ENCODE measurements around the gene CCL7. TPM values are rescaled to one million over a fixed set of nuclear protein-coding genes. Genes with fewer than 3 reads are reported as not detected.

Gene CCL7
- total and polyA plus RNA-seq, 4 donors = not detected

GRCh38 chr17:34252444-34253138, 17.4 kb upstream of the CCL7 start:
- H3K36me3 ChIP-seq (ENCODE audit: control insufficient read depth in 4 of 4, insufficient read depth in 3 of 4, low read depth in 1 of 4, low read length in 3 of 4) = no peaks in the 10 kb centered on the region
- DNase-seq (ENCODE audit: low spot score) = no peak
- H3K27me3 ChIP-seq (ENCODE audit: control insufficient read depth in 4 of 4, insufficient read depth in 4 of 4, low read length in 3 of 4) = no peaks in the 10 kb centered on the region
- 13% methylated on average over 6 of the region's 6 CpGs for WGBS
- H3K4me1 ChIP-seq (ENCODE audit: control insufficient read depth in 4 of 4, insufficient read depth in 4 of 4, low read length in 3 of 4) = peaks cover 0 to 4% (median 2%) of the 10 kb centered on the region in 4 donors
- H3K4me3 ChIP-seq (ENCODE audit: low read depth in 1 of 3, low read length in 3 of 3) = no peak overlapping the region
- TF ChIP-seq HNF4A (conservative IDR thresholded peaks at IDR 0.05) (no peak), CTCF (IDR thresholded peaks at IDR 0.05; ENCODE audit: low read depth, low read length, missing input control) (no peak), NR2F2 (IDR thresholded peaks at IDR 0.05) (peak; percentile 93), JUND (IDR thresholded peaks at IDR 0.05) (peak in 1 of 2 donors; percentile 25), YY1 (IDR thresholded peaks at IDR 0.05) (no peak), SP1 (IDR thresholded peaks at IDR 0.05) (peak; percentile 75), ZBTB33 (IDR thresholded peaks at IDR 0.05) (no peak), RXRA (IDR thresholded peaks at IDR 0.05) (peak; percentile 4 to 22), GABPA (IDR thresholded peaks at IDR 0.05 in 1 of 2, conservative IDR thresholded peaks at IDR 0.05 in 1 of 2) (no peak), TAF1 (conservative IDR thresholded peaks at IDR 0.05) (no peak), REST (IDR thresholded peaks at IDR 0.05) (peak; percentile 60), FOXA2 (IDR thresholded peaks at IDR 0.05) (no peak), ATF3 (IDR thresholded peaks at IDR 0.05) (no peak), HNF4G (IDR thresholded peaks at IDR 0.05) (no peak), FOXA1 (IDR thresholded peaks at IDR 0.05) (no peak), EGR1 (IDR thresholded peaks at IDR 0.05; ENCODE audit: low read depth in 2 of 2) (no peak), MAX (IDR thresholded peaks at IDR 0.05) (peak; percentile 27), RAD21 (IDR thresholded peaks at IDR 0.05) (peak in 1 of 2 donors; percentile 6)
- H3K9ac ChIP-seq (ENCODE audit: low read depth in 1 of 2, low read length in 2 of 2) = no peak overlapping the region
- H3K9me3 ChIP-seq (ENCODE audit: control insufficient read depth in 4 of 4, low read length in 3 of 4) = no peaks in the 10 kb centered on the region
- H3K27ac ChIP-seq (ENCODE audit: low read depth in 1 of 2, low read length in 2 of 2) = peak overlapping the region; percentile 44 to 66

Data from liver (tissue), 9 donors.